ENCODE results near the gene VGLL1.

GRCh38 chrX:136487647-136488046 is 44.4 kb upstream of the VGLL1 start, which contains the start of gene BRS3:
- TF ChIP-seq CTCF (IDR thresholded peaks at IDR 0.05; ENCODE audit: low read length) (no peak), EZH2 (optimal IDR thresholded peaks at IDR 0.05; ENCODE audit: low read depth, low read length) (no peak)
